Stimulated activated CD8-positive, alpha-beta memory T cell treated with anti-CD3 and anti-CD28 coated beads, Interleukin-7, amount 100 ng/mL, for 4 hours (primary cell): ENCODE measurements around the gene CLN6.
"Not testable (repeated sequence)": the region's sequence is repeated elsewhere in the genome, so short reads cannot be mapped to it uniquely, and the experiment has no call there.

Experiments used
- DNase-seq, 2 donors: peaks; one replicate each; pipeline ENCODE4 v3.0.0-alpha.2; 2020; ENCODE audit warnings: low read depth in 2 of 2

CLN6 gene

GRCh38 chr15:68207176-68207935, 22.2 kb downstream of the CLN6 start:
- DNase-seq, result no peak

- DNase-seq, result no peak
These were observed 22.8 kb downstream of the CLN6 start for GRCh38 chr15:68206711-68207151.

GRCh38 chr15:68205954-68206539, 23.5 kb downstream of the CLN6 start:
- DNase-seq, result no peak

GRCh38 chr15:68205558-68205944, 24.0 kb downstream of the CLN6 start:
- DNase-seq, result no peak

GRCh38 chr15:68204776-68205557, 24.6 kb downstream of the CLN6 start, which contains the start of gene CALML4:
Gene CALML4 (minus strand): TSS chr15:68205332. CDS start chr15:68205247, 85 bp downstream.
- no peak for DNase-seq

- DNase-seq, result no peak
These were observed 25.2 kb downstream of the CLN6 start for GRCh38 chr15:68204361-68204760.

GRCh38 chr15:68203956-68204355, 25.6 kb downstream of the CLN6 start:
- no peak for DNase-seq

GRCh38 chr15:68203486-68203885, 26.0 kb downstream of the CLN6 start:
- DNase-seq, result no peak

GRCh38 chr15:68202994-68203393, 26.5 kb downstream of the CLN6 start:
- DNase-seq, result not testable (repeated sequence)

- no peak for DNase-seq
These were observed 27.7 kb downstream of the CLN6 start for GRCh38 chr15:68201879-68202261.

GRCh38 chr15:68201153-68201878, 28.2 kb downstream of the CLN6 start:
- DNase-seq, result no peak

GRCh38 chr15:68200016-68200861, 29.3 kb downstream of the CLN6 start:
- no peak for DNase-seq

GRCh38 chr15:68199340-68199739, 30.2 kb downstream of the CLN6 start:
- no peak for DNase-seq

- no peak for DNase-seq
These were observed 31.7 kb downstream of the CLN6 start for GRCh38 chr15:68197661-68198437.

GRCh38 chr15:68197170-68197492, 32.4 kb downstream of the CLN6 start:
- no peak for DNase-seq

- no peak for DNase-seq
These were observed 32.9 kb downstream of the CLN6 start for GRCh38 chr15:68196445-68197169.

GRCh38 chr15:68195336-68196112, 34.0 kb downstream of the CLN6 start:
- no peak for DNase-seq

- DNase-seq, result no peak
These were observed 36.6 kb downstream of the CLN6 start for GRCh38 chr15:68192804-68193486.
